Measurements from ENCODE around the gene MAP2K3. TPM values are rescaled to one million over a fixed set of nuclear protein-coding genes. Genes with fewer than 3 reads are reported as not detected.

The MAP2K3 gene
- total RNA-seq, 1 donor from 2014 or later = 57.8 TPM

DNA sequence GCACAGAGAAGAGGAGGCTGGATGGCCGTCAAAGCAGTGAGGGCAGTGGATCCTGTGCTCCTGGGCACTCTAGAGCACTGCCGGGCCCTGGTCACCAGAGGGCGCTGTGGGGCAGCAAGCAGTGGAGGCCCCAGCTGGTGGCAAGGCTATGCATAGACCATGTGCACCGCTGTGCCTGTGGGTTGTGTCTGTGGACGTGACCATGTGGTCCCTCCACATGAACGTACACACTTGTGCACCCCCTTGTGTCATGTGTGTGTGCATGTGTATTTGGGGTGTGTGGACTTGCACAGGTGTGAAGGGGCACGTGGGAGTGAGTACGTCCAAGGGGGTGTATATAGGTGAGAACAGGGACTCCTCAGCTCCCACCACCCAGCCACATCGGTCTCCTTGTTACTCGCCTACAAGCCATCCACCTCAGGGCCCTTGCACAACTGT is 4.4 kb upstream of the MAP2K3 start:
- intact Hi-C loops (cut with micrococcal nuclease) = loop anchor here (1.0 to 10.0 kb wide), 4 partner anchors 177 to 1305 kb away; partner anchors contain the start of gene AKAP10

DNA sequence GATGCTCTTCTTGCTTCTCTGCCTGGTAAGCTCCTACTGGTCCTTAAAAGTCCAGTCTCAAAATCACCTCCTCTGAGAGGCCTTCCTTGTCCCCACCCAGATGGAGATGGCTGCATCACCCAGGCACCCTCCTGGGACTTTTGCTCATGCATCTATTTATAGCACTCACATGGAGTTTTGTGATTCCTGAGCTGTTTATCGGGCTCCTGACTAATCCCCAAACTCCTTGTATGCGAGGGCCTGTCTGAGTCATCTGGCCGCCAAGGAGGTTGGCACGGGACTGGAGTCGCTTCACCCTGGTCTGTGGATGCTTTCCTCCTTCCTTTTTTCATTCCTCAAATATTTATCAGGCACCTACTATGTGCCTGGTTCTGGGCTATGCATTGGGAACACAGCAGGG is 2.3 kb upstream of the MAP2K3 start:
- intact Hi-C loops (cut with micrococcal nuclease) = loop anchor here (5.0 to 10.0 kb wide), 2 partner anchors 270 to 1307 kb away; partner anchors contain the start of gene AKAP10

DNA sequence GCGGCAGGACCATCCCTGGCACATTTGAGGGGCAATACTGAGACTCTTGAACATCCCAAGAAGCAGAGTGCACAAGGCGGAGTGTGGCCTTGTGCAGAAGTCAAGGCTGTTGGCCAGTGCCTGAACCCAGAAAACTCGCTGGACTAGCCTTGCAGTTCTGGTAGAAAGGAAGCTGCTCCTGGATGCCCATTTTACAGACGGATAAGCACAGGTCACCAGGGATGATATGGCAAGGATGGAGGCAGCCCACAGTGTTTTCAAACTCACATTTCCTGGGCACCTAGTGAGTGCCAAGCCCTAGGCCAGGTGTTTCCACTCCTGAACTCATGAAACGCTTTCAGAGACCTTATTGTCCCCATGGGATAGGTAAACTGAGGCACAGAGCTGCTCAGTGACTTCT is 1.7 kb upstream of the MAP2K3 start:
- intact Hi-C loops (cut with micrococcal nuclease) = loop anchor here (5.0 to 10.0 kb wide), 2 partner anchors 269 to 1308 kb away; partner anchors contain the start of gene AKAP10

DNA sequence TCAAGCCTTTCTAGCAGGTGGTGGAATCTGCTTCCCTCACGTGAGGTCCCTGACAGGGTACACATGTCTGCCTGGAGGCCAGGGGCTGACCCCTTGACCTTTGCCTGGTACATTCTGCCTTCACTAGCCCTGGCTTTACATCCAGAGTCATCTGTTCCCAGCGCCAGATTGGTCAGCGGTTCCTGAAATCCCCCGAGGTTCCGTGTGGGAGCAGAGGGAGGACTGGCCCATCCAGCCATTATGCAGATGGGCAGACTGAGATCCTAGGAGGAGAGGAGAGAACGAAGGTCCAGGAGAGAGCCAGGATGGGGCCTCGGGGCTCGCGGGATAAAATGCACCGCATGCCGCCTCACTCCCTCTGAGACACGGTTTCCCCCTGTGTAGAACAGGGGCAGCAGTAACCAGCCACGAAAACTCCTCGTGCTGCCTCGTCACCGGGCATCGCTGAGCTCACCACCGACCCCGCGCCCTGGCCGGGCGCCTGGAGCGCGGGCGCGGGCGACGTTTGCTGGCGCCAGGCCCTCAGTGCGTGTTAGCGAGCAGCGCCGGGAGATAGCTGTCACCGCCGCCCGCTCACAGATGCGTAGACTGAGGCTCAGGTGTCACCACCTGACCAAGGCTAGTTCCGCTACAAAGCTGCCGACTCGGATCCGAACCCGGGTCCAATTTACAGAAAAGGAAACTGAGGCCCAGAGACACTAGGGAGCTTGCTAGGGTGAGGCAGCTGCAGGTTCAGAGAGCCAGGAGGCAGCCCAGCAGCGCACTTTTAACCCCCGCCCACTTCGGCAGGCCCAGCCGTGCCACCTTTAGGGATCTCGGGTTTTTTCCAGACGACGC is 811 bp upstream of the MAP2K3 start:
- intact Hi-C loops (cut with micrococcal nuclease) = loop anchor here (1.0 to 10.0 kb wide), 9 partner anchors 7 to 1309 kb away; partner anchors contain the start of genes AKAP10, DHRS7B, NATD1 and TMEM11

DNA sequence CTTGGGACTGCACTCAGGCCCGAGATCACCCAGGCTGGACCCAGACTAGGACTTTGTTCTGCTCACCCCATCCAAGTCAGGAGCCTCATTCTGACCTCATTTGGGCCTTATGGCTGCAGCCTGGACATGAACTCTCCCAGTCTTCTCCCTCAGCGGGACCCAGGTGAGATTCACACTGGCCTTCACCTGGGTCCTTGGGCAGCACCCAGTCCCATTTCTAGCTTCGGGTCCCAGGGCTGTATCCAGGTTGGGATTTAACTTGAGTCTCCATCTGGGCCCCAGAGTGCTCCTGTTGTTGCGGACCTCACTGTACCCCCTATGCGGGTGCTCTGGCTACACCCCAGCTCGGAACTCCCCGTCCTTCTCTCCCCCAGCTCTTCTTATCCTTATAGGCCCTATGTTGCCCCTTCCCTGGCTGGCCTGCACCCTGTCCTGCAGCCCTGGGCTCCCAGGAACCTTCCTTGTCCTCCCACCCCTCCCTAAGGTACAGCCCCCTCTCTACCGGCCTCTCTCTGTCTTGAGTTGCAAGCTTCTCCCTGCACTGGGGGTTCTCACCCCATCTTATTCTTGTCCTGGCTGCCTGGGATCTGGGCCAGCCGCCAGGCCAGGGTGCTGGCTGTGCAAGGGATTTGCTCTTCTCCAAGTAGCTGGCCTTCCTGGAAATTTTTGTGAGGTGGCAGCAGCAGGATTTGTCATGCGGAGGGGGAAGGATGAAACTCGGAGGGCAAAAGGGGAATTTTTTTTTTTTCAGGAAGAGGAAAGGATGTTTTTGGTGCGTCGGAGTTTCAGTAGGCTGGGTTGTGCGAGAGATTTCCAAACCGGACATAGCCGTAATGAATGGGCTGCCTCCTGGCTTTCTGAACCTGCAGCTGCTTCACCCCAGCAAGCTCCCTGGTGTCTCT is 904 bp downstream of the MAP2K3 start:
- intact Hi-C loops (cut with micrococcal nuclease) = loop anchor here (2.0 to 10.0 kb wide), 2 partner anchors 37 to 1311 kb away; partner anchors contain the start of gene AKAP10

DNA sequence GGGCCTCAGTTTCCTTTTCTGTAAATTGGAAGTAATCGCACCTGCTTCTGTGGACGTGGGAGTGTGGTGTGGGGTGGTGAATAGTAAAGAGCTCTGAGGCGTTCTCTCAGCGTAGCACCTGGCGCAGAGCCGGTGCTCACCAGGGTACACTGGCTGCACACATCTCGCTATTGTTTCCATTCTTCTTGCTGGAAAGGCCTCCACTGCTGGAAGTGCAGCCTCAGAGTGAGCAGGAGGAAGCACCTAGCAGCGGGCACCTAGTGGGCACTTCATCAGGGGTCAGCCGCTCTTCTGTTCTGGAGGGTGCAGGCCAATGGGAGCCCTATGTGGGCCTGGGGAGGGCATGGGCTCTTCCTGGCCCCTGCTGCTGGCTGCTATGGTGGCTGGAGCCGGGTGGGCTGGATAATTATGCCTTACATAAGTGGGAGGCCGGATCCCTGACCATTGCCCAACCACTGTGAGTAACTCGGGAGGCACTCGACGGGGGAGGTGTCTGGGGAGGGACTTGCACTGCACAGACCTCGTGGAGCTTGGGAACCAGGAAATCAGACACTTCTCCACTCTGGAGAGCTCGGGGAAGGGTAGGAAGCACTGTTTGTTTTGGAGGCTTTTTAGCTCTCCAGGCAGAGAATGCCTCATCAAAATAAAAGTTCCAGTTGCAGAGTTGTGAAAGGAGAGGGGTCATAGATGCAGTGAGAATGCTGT is 1.7 kb downstream of the MAP2K3 start:
- intact Hi-C loops (cut with micrococcal nuclease) = loop anchor here (10.0 kb wide), 1 partner anchor 1311 kb away; the partner anchor contains the start of gene AKAP10

DNA sequence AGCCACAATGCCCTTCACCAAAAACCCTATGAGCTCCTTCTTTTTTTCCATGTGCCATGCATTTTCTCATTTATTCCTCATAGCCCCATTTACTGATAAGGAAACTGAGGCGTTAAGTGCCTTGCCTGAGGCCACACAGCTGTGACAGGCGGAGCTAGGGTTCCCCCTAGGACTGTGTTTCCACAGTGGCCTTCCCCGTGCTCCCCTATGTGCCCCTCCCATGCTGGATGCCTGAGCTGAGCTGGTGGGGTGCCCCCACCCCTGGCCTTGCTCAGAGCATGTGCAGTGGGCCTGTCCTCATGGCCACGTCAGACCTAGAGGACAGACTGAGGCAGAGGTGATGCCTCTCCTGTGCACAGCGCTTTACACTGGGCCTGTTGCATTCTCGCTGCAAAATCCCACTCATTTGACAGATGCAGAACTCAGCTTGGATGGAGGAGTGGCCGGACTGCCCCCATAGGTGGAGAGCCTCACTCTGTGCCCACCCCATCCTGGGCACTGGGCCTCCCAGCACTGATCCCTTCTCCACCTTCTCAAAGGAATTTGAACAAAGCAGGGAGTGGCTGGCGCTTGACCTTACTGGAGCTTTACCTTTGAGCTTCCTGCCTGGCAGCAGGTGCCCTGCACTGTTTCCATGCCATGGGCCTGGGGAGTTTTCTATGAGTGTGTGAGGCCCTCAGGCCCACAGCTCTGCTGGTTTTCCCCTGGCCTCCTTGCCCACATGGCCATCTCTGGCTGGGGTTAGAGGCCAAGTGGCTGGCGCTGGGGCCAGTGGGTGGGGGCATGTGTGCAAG is 2.6 kb downstream of the MAP2K3 start:
- intact Hi-C loops (cut with micrococcal nuclease) = loop anchor here (10.0 kb wide), 1 partner anchor 1312 kb away; the partner anchor contains the start of gene AKAP10

DNA sequence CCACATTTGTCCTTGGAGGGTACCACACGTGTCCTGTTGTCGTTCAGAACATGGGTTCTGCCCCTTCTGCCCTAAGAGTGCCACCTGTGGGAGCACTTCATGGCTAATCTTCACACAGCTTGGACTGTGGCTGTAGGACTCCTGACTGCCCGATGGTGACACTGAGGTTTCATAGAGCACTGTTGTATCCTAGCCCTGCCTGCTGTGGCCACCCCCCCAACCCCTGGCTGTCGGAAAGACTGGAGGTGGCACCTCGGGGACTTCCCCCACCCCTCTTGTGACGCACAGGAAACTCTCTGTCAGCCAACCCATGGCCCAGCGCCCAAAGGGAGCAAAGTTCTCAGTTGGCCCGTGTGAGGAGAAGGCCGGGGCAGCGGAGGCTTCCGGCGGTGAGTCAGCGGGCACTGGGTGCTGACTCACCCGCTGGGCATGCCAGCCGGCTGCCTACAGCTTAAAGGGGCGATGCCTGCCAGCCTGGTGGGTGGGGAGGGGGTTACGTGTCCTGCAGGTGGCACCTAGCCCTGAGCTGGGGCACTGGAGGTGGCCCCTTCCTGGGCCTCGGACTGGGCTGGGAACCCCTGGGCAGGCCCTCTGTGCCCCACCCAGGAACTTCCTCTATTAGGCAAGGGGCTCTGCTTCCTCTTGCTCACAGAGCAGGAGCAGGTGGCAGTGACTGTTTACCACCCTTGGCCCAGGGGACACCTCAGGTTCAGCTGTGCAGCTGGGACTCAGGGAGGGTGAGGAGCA is 3.4 kb downstream of the MAP2K3 start:
- intact Hi-C loops (cut with micrococcal nuclease) = loop anchor here (10.0 kb wide), 1 partner anchor 1313 kb away; the partner anchor contains the start of gene AKAP10

DNA sequence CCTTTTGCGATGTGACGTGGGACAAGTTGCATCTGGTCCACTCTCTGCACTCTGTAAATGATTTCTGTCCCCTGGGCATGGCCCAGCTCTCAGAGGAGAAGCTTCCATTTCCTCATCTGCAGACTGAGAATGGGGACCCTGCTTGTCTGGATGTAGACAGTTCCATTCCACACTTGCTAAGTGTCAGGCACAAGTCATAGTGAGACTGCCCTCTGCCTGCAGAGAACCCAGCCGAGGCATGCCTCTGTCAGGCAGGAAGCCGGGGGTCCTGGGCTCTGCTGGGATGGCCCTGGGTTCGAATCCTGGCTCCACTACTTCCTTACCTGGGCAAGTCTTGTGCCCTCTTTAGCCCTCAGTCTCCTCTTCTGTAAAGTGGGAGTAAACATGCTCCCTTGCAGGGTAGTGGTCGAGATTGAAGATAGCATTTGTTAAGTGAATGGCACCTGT is 4.1 kb downstream of the MAP2K3 start:
- intact Hi-C loops (cut with micrococcal nuclease) = loop anchor here (10.0 kb wide), 1 partner anchor 1314 kb away; the partner anchor contains the start of gene AKAP10

DNA sequence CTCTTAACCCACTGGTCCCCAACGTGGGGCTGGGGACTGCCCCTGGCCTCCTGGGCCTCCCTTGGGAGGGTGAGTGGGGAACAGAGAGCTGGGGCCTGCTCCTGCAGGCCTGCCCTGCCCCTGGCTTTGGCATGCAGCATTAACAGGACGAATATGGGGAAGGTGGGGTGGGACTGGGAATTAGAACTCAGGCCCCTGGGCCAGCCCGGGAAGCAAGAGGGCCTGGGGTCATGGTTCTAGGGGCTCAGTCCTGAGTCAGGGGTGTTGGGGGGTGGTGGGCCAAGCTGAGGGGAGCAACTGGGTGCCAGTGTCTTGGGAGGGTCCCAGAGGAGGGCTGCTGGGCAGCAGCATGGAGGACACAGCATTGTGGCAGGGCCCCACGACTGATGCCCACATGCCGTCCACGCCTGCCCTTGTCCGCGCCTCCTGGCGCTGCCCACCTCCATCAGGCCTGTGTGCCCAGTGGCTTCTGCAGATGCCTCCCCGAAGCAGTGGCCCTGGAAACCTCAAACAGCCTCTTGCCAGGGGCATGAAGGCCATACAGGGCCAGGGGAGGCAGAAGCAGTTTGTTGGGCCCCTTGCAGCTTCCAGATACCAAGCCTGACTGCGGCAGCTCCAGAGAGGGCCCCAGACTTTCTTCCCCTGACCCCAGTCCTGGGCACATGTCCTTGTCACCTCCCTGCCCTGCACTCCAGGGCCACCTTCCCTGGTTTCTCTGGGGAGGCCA is 4.8 kb downstream of the MAP2K3 start:
- intact Hi-C loops (cut with micrococcal nuclease) = loop anchor here (10.0 kb wide), 1 partner anchor 1315 kb away; the partner anchor contains the start of gene AKAP10

DNA sequence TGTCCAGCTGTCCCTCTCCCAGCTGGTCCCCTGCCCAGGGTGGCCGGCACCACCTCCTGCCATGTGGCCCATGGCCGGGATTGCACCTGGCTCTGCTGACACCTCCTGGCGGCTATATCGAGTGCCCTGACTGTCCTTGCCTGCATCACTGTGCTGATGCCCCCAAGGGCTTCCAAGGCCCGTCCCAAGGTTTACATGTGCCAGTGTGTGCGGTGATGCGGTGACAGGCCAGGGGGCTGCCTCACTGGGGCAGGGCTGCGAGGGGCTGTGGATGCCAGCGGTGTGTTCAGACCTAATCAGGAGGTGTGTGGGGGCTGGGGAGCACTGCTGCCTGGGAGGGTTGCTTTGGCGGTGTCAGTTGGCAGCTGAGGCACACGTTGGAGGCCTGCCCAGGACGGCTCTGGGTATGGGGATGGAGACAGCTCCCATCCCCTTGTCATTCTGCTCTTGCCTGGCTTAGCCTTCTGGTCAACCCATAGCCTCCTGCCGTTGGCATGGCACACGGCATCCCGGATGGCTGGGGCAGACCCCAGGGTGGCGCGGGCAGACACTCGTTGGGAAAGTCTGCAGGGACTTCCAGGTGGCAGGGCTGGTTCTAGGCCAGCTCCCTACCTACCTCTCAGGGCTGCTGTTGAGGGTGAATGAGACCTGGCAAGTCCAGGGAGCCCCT is 5.5 kb downstream of the MAP2K3 start:
- intact Hi-C loops (cut with micrococcal nuclease) = loop anchor here (10.0 kb wide), 1 partner anchor 1315 kb away; the partner anchor contains the start of gene AKAP10

DNA sequence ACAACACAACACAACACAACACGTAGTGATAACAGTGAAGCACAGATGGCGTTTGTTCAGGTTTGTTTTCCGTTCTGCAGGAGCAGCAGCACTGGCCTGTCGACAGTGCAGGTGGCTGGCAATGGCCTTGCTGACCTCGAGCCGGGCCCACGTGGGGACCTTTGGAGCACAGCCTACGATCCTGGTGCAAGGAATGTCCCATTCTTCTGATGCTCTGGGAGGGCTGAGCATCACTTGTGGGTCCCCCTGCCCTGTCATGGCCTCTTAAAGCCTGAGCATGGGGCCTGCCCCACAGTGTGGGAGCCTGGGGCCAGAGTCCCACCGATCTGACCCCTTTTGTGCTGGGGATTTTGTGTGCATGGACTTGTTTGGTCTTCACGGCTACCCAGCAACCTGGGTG is 6.8 kb downstream of the MAP2K3 start:
- intact Hi-C loops (cut with micrococcal nuclease) = no loop called here

DNA sequence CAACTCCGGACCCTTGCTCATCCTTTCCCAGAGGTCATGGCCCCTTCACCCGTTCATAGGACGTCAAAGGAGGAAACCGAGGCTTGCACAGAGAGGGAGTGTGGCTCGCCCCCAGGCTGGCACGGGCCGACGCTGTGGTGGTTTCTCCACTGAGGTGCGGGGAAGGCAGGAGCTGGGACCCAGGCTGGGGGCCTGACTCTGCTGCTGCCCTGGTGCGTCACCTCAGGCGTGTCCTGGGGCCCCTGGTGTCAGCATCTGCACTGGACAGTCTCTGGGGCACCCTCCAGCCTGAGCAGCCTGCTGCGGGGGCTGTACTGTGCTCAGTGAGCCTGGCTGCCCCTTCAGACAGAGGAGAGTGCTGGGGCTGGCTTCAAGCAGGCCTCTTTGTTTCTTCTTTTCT is 7.4 kb downstream of the MAP2K3 start:
- intact Hi-C loops (cut with micrococcal nuclease) = no loop called here

DNA sequence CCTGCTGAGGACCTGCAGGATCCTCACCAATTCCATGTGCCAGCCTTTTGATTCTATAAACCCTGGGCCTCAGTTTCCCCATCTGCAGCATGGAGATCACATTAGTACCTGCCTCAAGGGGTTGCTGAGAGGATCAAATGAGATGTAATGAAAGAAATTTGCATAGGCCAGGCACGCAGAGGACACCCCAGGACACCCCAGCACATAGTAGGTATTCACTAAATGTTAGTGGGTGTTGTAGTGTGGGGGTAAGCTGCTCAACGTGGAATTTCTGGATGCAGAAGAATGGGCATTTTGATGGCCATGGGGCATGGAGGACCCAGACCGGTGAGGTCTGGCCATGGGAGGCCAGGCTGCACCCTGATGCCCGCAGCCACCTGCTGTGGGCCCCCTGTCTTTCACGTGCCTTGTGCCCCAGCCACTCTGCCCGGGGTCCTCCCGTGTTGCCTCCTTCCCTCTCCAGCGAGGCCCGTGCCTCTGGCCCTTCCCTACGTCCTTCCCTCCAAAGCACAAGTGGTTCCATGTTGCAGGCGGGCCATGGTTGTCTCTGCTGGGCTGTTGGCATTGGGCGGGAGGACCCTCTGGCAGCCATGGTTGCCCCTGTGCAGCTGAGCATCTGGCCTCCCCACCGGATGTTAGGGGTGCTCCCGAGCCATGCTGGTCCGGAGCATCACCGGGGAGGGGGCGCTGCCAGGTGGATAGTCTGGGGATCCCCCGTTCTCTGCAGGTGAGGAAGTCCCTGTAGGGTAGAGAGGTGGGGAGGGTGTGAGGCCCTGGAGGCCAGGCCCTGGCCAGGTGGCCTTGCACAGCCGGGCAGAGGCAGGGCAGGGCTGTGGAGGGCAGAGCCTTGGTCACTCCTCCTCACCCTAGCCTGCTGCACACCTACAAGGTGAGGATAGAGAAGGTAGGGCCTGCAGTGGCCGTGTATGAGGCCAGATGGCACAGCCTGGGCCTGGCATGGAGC is 8.6 kb downstream of the MAP2K3 start:
- intact Hi-C loops (cut with micrococcal nuclease) = no loop called here

DNA sequence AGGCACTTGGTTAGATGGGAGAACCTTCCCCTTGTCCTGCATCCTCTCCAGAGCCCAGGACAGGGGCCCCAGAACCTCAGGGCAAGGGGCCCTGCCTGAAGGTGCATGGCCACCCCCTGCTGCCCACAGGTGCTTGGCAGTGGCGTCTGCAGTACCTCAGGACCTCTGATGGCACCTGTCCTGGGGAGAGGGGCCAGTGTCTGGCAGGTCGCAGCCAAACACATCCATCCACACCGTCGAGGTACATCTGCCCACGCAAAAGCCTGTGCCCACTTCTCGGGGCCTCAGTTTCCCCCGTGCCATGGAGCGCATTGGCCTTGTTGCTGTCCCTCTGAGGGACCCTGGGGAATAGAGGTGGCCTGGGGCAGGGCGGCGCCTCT is 9.3 kb downstream of the MAP2K3 start:
- intact Hi-C loops (cut with micrococcal nuclease) = no loop called here

DNA sequence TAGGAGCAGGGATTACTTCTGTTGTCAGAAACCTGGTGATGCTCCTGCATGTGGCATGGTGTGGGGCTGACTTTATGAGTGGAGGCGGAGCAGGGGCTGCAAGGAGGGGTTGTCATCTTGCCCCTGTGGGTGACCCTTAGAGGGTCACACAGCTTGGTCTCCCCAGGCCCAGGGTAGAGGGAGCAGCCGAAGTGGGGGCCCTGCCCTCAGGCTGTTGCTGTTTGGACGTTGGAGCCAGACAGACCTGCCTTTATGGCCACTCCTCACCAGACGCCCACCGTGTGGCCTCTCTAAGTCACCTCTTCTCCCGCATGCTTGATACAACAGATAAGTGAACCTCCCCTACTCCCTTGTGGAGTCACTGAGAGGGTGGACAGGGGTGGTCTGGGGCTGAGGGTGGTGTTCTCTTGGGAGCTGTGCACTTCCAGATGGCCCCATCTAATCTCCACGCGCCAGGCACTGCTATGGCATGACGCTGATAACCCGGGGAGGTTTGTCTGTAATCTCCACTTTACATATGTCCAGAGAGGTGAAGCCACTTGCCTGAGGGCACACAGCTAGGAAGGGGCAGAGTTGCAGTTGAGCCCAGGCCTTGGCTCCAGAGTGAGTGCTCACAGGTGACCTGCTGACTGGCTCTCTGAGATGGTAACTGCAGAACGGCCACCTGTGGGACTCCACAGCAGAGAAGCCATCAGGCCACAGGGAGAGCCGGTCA is 10.0 kb downstream of the MAP2K3 start:
- intact Hi-C loops (cut with micrococcal nuclease) = no loop called here
